Activated CD8-positive, alpha-beta memory T cell treated with anti-CD3 and anti-CD28 coated beads for 24 hours (primary cell): Measurements from ENCODE around the gene CYP4F11.
"Not testable (repeated sequence)": the region's sequence is repeated elsewhere in the genome, so short reads cannot be mapped to it uniquely, and the experiment has no call there.

Experiments used
- DNase-seq: peaks from one replicate; pipeline ENCODE4 v3.0.0-alpha.2; 2020

The CYP4F11 gene

GRCh38 chr19:15922021-15922420 lies 12.3 kb downstream of the CYP4F11 start:
- DNase-seq = no peak

- DNase-seq = no peak
Observed at GRCh38 chr19:15919243-15919642, 15.1 kb downstream of the CYP4F11 start.

GRCh38 chr19:15915109-15915508 lies 19.2 kb downstream of the CYP4F11 start:
- no peak for DNase-seq

GRCh38 chr19:15913830-15914229 lies 20.5 kb downstream of the CYP4F11 start:
- DNase-seq = no peak

GRCh38 chr19:15913384-15913783 lies 20.9 kb downstream of the CYP4F11 start:
- DNase-seq = no peak

- DNase-seq = peak; percentile 50
Observed at GRCh38 chr19:15911599-15912235, 22.6 kb downstream of the CYP4F11 start.

- DNase-seq = no peak
Observed at GRCh38 chr19:15905026-15905425, 29.3 kb downstream of the CYP4F11 start.

- not testable (repeated sequence) for DNase-seq
Observed at GRCh38 chr19:15902898-15903297, 31.4 kb downstream of the CYP4F11 start.

- DNase-seq = no peak
Observed at GRCh38 chr19:15902254-15902653, 32.1 kb downstream of the CYP4F11 start.

GRCh38 chr19:15900504-15900903 lies 33.8 kb downstream of the CYP4F11 start:
- no peak for DNase-seq

- DNase-seq = not testable (repeated sequence)
Observed at GRCh38 chr19:15900032-15900431, 34.3 kb downstream of the CYP4F11 start.

- not testable (repeated sequence) for DNase-seq
Observed at GRCh38 chr19:15899561-15899960, 34.8 kb downstream of the CYP4F11 start.

- no peak for DNase-seq
Observed at GRCh38 chr19:15897738-15898276, 36.5 kb downstream of the CYP4F11 start, which contains the start of gene CYP4F2. Gene CYP4F2 (minus strand): TSS chr19:15898074. CDS start chr19:15897611, 463 bp downstream.

- DNase-seq = no peak
Observed at GRCh38 chr19:15897026-15897737, 37.1 kb downstream of the CYP4F11 start.

- DNase-seq = no peak
Observed at GRCh38 chr19:15895876-15896430, 38.4 kb downstream of the CYP4F11 start.

- no peak for DNase-seq
Observed at GRCh38 chr19:15894359-15894758, 40.0 kb downstream of the CYP4F11 start.

GRCh38 chr19:15893477-15893876 lies 40.9 kb downstream of the CYP4F11 start:
- DNase-seq = no peak

- DNase-seq = no peak
Observed at GRCh38 chr19:15892012-15892411, 42.3 kb downstream of the CYP4F11 start.

- DNase-seq = no peak
Observed at GRCh38 chr19:15891434-15891833, 42.9 kb downstream of the CYP4F11 start.

GRCh38 chr19:15889339-15889738 lies 45.0 kb downstream of the CYP4F11 start:
- not testable (repeated sequence) for DNase-seq

- DNase-seq = no peak
Observed at GRCh38 chr19:15885919-15886318, 48.4 kb downstream of the CYP4F11 start.

- no peak for DNase-seq
Observed at GRCh38 chr19:15885167-15885566, 49.2 kb downstream of the CYP4F11 start.

- DNase-seq = not testable (repeated sequence)
Observed at GRCh38 chr19:15883329-15883728, 51.0 kb downstream of the CYP4F11 start.
